B cell (primary cell): ENCODE measurements around the gene PLEKHH3.

Experiments
- CTCF ChIP-seq: fragments of 200-600 bp; IDR thresholded peaks from one replicate; pipeline ENCODE4 v1.8.0; 2022; ENCODE audit warnings: antibody characterized with exemption, mild to moderate bottlenecking
- EZH2 ChIP-seq: IDR thresholded peaks from 2 replicates; pipeline ENCODE4 v1.6.1; 2012; ENCODE audit warnings: borderline replicate concordance, low read depth, mild to moderate bottlenecking, moderate library complexity, low read length; ENCODE audit not compliant: insufficient read depth, poor library complexity, severe bottlenecking

GRCh38 chr17:42642336-42642735 is 34.5 kb downstream of the PLEKHH3 start:
- TF ChIP-seq CTCF (no peak), EZH2 (no peak)
